Sciatic nerve (tissue), 2 donors: ENCODE results near the gene PBOV1. TPM values are rescaled to one million over a fixed set of nuclear protein-coding genes. Genes with fewer than 3 reads are reported as not detected.

Experiments used
- ATAC-seq: fragments of 200-7000 bp; cut with Tn5 transposase; one replicate; pipeline ENCODE4 v1.9.1; 2020; ENCODE audit warnings: mild to moderate bottlenecking, moderate library complexity
- DNase-seq: peaks from one replicate; pipeline ENCODE4 v3.0.0-alpha.2; 2020; ENCODE audit warnings: low spot score
- intact Hi-C: fragments of 100-400 bp; cut with DNase I; formaldehyde crosslinking; loops from one replicate; pipeline ENCODE4 v1.14.2; 2022
- total RNA-seq: library from RNA; stranded (reverse); fragmentation: NEBNext Ultra II Directional; extraction: Animal tissue kit (Norgen Biotek cat#: 25700); gene quantifications from one replicate; pipeline ENCODE4 v1.2.1, GENCODE V29; 2021
- donor health status: DM: no; HTN: no; CAD: no.
- donor health status: DM: no; HTN: no; CAD: no.

The PBOV1 gene
- total RNA-seq, 1 donor from 2014 or later, result not detected

DNA sequence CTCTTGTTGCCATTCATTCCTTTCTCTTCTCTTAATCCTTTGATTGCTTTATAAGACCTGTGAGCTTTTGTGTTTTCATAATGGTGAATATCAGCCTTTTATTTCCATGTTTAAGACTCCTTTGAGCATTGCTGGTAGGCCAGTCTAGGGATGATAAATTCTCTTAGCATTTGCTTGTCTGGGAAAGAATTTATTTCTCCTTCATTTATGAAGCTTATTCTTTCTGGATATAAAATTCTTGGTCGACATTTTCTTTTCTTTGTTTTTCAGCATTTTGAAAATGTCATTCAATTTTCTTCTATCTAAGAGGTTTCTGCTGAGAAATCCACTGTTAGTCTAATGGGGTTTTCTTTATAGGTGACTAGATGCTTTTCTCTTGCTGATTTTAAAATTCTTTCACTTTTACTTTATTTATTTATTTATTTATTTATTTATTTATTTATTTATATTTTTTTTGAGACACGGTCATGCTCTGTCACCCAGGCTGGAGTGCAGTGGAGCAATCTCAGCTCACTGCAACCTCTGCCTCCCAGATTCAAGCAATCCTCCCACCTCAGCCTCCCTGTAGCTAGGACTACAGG lies 41.5 kb downstream of the PBOV1 start:
- ATAC-seq (no peak), DNase-seq (no peak)
- intact Hi-C loops, result no loop called here

DNA sequence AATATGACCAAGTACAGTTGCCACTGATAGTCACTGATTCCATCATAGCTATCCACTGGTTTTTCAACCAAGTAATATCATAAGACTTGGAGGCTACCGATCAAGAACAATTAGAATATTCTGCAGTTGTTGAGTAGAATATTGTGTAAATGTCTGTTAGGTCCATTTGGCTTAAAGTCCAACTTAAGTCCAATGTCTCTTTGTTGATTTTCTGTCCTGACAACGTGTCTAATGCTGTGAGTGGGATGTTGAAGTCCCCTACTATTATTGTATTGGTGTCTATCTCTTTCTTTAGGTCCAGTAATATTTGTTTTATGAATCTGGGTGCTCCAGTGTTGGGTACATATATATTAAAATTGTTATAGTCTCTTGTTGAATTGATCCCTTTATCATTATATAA lies 42.7 kb downstream of the PBOV1 start:
- ATAC-seq, result no peak
- DNase-seq, result no peak
- intact Hi-C loops, result no loop called here

Other genes starting within 250 kb of the PBOV1 start
- 22.9 TPM for gene PERP, start 111.1 kb downstream of the PBOV1 start, total RNA-seq
- gene ARFGEF3, start 56.6 kb downstream of the PBOV1 start, total RNA-seq, result 7.4 TPM
- not detected for gene SMIM28, start 159.4 kb upstream of the PBOV1 start, total RNA-seq
- 39.9 TPM for gene HEBP2, start 185.7 kb upstream of the PBOV1 start, total RNA-seq